ENCODE data around the gene TXNDC5.

Gene TXNDC5

DNA sequence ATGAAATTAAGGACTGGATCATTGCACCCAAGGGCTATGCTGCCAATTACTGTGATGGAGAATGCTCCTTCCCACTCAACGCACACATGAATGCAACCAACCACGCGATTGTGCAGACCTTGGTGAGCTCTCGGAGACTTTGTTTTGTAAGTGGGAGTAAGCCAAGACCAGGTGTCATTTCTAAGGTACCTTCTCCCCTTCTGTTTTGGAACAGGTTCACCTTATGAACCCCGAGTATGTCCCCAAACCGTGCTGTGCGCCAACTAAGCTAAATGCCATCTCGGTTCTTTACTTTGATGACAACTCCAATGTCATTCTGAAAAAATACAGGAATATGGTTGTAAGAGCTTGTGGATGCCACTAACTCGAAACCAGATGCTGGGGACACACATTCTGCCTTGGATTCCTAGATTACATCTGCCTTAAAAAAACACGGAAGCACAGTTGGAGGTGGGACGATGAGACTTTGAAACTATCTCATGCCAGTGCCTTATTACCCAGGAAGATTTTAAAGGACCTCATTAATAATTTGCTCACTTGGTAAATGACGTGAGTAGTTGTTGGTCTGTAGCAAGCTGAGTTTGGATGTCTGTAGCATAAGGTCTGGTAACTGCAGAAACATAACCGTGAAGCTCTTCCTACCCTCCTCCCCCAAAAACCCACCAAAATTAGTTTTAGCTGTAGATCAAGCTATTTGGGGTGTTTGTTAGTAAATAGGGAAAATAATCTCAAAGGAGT, 30.4 kb downstream of the TXNDC5 start:
- H3K9me3 ChIP-seq (ENCODE audit: control insufficient read depth, insufficient read depth, low read length), result no peaks in the 10 kb centered on the region
- no peak overlapping the region for H3K9ac ChIP-seq (ENCODE audit: low read depth, low read length)
- peaks cover 36% of the 10 kb centered on the region for H3K36me3 ChIP-seq (ENCODE audit: insufficient read depth, low read length)

DNA sequence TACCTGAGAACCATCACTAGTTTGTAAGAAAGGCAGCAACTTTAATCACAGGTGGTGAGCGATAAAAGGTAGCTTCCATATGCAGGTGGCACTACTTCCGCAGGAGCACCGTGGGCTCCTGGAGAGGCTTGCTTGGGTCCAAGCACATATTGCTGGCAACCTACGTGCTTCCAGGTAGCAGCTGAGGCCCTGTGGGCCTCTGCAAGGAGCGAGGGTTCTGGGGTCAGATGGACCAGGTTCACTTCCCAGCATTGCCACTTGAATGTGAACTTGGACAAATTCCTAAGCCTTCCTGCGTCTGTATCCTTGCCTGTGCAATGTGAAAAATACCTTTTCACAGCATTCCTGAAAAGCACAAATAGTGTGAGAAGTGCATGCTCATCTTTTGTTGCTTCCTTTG, 31.0 kb downstream of the TXNDC5 start:
- H3K4me1 ChIP-seq (ENCODE audit: insufficient read depth, low read length), result no peaks in the 10 kb centered on the region
- H3K9ac ChIP-seq (ENCODE audit: low read depth, low read length), result no peak overlapping the region
- H3K36me3 ChIP-seq (ENCODE audit: insufficient read depth, low read length), result peaks cover 31% of the 10 kb centered on the region
- H3K9me3 ChIP-seq (ENCODE audit: control insufficient read depth, insufficient read depth, low read length), result no peaks in the 10 kb centered on the region

More for the DNA sequence above, 30.4 kb downstream of the TXNDC5 start:
- H3K4me1 ChIP-seq (ENCODE audit: insufficient read depth, low read length), result no peaks in the 10 kb centered on the region

DNA sequence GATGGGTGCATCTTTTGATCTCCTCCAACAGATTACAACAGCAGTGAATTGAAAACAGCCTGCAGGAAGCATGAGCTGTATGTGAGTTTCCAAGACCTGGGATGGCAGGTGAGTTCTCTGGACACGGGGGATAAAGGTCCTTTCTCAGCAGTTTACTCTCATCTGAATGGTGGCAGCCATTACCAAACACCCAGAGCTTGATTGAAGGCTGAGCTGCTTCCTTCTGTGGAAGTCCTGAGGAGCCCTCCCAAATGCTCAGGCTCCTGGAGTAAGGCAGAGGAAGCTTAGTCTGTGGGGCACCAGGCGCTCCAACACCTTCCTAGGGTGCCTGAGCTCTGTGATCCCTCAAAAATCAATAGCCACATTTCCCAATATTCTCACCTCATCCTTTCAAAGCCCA, 31.5 kb downstream of the TXNDC5 start:
- no peaks in the 10 kb centered on the region for H3K9me3 ChIP-seq (ENCODE audit: control insufficient read depth, insufficient read depth, low read length)
- H3K36me3 ChIP-seq (ENCODE audit: insufficient read depth, low read length), result peaks cover 29% of the 10 kb centered on the region
- H3K9ac ChIP-seq (ENCODE audit: low read depth, low read length), result no peak overlapping the region
- no peaks in the 10 kb centered on the region for H3K4me1 ChIP-seq (ENCODE audit: insufficient read depth, low read length)

DNA sequence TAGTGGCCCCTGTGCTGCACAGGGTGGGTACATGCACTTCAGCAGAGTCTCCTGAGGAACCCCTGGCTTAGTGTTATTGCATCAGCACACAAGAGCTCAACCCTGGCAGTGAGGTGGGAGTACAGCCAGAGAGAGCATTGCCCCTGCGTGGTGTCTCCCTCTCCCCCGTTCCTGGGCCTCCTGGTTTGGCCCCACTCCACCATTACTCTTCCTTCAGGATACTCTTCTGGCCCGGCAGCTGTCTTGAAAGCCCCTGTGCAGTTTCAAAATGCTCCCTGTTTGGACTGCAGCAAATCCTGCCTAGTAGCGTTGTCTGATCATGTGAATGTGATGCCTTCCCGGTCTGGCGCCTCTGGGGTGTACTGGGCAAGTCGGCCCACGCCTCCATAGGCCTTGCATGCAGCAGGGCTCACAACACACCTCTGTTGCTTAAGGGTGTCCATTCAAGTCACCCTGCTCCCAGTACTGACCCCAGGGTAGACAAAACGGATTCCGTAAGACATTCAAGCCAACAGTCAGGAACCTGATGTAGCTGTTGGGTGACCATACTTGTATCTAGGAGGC, 32.1 kb downstream of the TXNDC5 start:
- H3K9ac ChIP-seq (ENCODE audit: low read depth, low read length), result no peak overlapping the region
- H3K36me3 ChIP-seq (ENCODE audit: insufficient read depth, low read length), result peaks cover 23% of the 10 kb centered on the region
- H3K9me3 ChIP-seq (ENCODE audit: control insufficient read depth, insufficient read depth, low read length), result no peaks in the 10 kb centered on the region
- no peaks in the 10 kb centered on the region for H3K4me1 ChIP-seq (ENCODE audit: insufficient read depth, low read length)

DNA sequence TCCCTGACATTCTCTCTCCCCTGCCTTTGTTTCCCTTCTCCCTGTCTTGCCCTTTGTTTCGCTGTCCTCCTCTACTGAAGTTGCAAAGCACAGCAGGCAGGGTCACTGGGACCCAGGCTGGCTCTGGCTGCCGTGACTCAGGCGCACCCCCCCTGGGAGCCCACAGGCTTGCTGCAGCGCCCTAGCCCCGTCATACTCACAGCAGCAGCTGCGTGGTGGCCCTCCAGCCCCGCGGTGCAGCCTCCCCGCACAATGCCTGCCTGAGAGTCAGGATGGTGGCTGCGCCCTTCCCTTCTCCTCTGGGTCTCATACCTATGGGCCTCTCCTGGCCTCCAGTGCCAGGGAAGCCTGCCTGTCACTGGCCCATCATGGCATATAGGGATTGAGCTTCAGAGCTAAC, 41.7 kb downstream of the TXNDC5 start:
- Histone ChIP-seq H3K9ac (ENCODE audit: low read depth, low read length) (no peak overlapping the region), H3K4me1 (ENCODE audit: insufficient read depth, low read length) (no peaks in the 10 kb centered on the region), H3K36me3 (ENCODE audit: insufficient read depth, low read length) (no peaks in the 10 kb centered on the region), H3K9me3 (ENCODE audit: control insufficient read depth, insufficient read depth, low read length) (no peaks in the 10 kb centered on the region)

DNA sequence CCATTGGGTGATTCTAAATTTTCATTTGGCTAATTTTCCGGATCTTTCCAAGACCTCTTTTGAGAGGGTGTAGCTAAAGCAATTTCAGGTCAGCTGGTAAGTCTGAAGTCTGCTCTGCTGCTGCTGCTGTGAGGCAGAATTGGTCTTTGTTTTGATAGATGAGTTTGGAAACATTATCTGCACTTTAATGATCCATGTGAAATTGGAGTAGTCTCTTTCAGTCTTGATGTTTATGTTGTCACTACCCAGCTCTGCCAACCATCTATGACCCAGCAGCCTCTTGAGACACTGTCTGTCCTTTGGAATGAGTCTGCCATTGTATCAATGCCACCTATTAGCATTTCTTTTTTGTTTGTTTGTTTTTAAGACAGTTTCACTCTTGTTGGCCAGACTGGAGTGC, 44.1 kb downstream of the TXNDC5 start:
- H3K9ac ChIP-seq (ENCODE audit: low read depth, low read length), result no peak overlapping the region
- no peaks in the 10 kb centered on the region for H3K9me3 ChIP-seq (ENCODE audit: control insufficient read depth, insufficient read depth, low read length)
- no peaks in the 10 kb centered on the region for H3K4me1 ChIP-seq (ENCODE audit: insufficient read depth, low read length)
- no peaks in the 10 kb centered on the region; the same call in 1 of the 2 replicates for H3K36me3 ChIP-seq (ENCODE audit: insufficient read depth, low read length)

DNA sequence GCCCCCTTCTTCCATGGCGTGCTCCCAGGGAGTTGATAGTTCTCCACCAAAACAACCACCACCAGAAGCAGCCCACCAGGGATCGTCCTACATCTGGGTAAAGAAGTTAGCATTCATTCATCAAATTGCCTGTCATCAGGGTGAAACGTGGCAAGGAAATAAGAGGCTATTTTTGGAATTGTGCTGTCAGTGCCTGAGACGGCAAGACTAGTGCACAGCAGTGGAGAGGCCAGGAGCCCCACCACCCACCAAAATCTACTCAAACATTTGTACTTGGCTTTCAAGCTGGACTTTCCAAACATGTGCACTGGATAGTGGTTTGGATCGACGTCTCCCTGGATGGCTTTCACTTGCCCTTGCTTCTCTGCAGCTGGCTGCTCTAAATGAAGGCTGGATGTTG, 44.8 kb downstream of the TXNDC5 start:
- H3K9me3 ChIP-seq (ENCODE audit: control insufficient read depth, insufficient read depth, low read length), result no peaks in the 10 kb centered on the region
- no peaks in the 10 kb centered on the region for H3K4me1 ChIP-seq (ENCODE audit: insufficient read depth, low read length)
- no peak overlapping the region for H3K9ac ChIP-seq (ENCODE audit: low read depth, low read length)
- H3K36me3 ChIP-seq (ENCODE audit: insufficient read depth, low read length), result no peaks in the 10 kb centered on the region; the same call in 1 of the 2 replicates

DNA sequence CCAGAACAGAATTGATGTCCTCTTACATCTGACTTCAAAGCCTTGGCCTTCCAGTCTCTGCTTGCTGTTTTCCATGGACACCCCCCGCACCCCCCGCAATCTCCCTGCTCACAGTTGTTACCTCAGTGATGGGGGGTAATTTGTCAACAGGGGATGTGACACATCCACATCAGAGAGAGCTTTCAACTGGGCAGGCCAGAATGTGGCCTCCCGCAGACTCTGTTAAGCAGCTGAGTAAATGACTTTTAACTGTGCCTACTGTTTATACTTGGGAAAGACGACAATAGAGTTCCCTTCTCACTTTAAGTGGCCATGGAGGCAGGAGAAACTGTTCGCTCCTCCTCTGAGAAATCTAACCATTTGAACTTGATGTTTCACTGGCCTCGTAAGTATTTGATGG, 51.0 kb downstream of the TXNDC5 start:
- H3K9me3 ChIP-seq (ENCODE audit: control insufficient read depth, insufficient read depth, low read length), result no peaks in the 10 kb centered on the region
- H3K36me3 ChIP-seq (ENCODE audit: insufficient read depth, low read length), result no peaks in the 10 kb centered on the region; the same call in 1 of the 2 replicates
- no peaks in the 10 kb centered on the region for H3K4me1 ChIP-seq (ENCODE audit: insufficient read depth, low read length)
- H3K9ac ChIP-seq (ENCODE audit: low read depth, low read length), result no peak overlapping the region

DNA sequence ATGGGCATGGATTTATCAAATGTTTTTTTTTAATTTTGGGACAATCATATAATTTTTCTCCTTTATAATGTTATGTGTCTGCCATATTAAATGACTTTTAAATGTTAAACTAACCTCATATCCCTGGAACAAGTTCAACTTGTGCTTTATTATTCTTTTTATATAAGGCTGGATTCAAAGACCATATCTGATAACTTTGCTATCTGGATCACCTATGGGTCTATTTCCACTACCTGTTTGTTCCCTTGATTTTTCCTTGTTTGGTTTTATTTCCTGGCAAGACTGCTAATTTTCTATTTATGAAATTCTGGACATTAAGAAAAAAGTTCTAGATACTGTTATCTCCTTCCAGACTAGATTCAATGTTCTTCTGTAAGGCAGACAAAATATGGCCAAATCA, 58.8 kb downstream of the TXNDC5 start:
- Histone ChIP-seq H3K9me3 (ENCODE audit: control insufficient read depth, insufficient read depth, low read length) (no peaks in the 10 kb centered on the region; the same call in 1 of the 2 replicates), H3K9ac (ENCODE audit: low read depth, low read length) (no peak overlapping the region), H3K4me1 (ENCODE audit: insufficient read depth, low read length) (no peaks in the 10 kb centered on the region), H3K36me3 (ENCODE audit: insufficient read depth, low read length) (no peaks in the 10 kb centered on the region)

DNA sequence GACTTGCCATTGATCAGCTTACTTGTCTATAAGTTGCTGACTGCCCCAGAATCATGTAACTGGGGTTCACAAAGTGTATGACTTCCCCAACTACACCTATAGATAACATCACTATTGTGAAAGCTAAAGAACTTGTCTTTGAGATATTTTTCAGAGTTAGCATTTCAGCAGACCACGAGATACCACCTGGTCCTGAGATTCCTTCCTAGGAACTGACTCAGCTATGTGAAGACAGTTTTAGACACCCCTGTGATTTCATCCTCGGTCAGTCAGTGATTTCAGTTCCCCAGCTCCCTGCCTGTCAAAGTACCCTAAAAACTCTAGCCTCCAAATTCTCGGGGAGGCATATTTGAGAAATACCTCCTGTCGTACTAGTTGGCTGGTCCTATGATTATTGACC, 62.4 kb downstream of the TXNDC5 start:
- Histone ChIP-seq H3K4me1 (ENCODE audit: insufficient read depth, low read length) (no peaks in the 10 kb centered on the region), H3K9me3 (ENCODE audit: control insufficient read depth, insufficient read depth, low read length) (no peaks in the 10 kb centered on the region; the same call in 1 of the 2 replicates), H3K9ac (ENCODE audit: low read depth, low read length) (no peak overlapping the region), H3K36me3 (ENCODE audit: insufficient read depth, low read length) (no peaks in the 10 kb centered on the region)

DNA sequence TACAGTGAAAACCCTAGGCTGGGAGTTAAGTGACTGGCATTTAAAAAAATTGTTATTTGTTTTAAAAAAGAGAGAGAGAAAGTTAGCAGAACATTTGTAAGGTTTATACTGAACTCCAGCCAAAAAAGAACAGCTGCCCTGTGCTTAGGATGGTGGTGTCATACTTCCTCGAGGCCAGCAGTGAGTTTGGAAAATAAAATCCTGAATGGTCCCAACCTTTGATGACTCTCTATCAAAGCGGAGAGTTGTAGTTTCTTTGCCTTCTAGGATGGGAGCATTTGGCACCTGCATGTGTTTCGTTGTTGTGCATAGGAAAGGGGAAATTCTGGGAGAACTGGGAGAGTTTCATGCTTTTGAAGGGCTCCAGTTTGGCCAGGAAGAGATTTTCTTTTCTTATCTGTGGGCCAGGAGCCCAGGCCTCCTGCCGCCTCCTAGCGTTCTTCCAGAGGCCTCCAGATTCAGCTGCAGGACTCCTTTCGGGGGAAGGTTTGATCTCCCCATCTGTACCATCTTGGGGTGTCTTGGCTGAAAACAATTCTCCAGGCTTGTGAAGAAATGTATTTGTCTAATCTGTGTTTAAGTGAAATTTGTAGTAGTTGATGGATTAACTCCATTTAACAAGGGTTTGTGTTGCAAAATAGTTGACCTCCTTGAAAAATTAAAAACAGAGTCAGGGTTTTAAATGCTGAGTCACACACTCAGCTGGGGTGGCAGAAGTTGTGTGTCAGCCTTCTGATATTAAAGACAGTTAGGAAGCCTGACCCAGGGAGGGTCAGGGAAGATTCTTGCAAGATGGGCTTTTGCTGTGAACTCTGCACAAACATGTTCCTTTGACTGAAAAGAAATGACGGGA, 63.4 kb downstream of the TXNDC5 start:
- no peaks in the 10 kb centered on the region for H3K4me1 ChIP-seq (ENCODE audit: insufficient read depth, low read length)
- H3K9ac ChIP-seq (ENCODE audit: low read depth, low read length), result no peak overlapping the region
- H3K9me3 ChIP-seq (ENCODE audit: control insufficient read depth, insufficient read depth, low read length), result no peaks in the 10 kb centered on the region; the same call in 1 of the 2 replicates
- no peaks in the 10 kb centered on the region for H3K36me3 ChIP-seq (ENCODE audit: insufficient read depth, low read length)

DNA sequence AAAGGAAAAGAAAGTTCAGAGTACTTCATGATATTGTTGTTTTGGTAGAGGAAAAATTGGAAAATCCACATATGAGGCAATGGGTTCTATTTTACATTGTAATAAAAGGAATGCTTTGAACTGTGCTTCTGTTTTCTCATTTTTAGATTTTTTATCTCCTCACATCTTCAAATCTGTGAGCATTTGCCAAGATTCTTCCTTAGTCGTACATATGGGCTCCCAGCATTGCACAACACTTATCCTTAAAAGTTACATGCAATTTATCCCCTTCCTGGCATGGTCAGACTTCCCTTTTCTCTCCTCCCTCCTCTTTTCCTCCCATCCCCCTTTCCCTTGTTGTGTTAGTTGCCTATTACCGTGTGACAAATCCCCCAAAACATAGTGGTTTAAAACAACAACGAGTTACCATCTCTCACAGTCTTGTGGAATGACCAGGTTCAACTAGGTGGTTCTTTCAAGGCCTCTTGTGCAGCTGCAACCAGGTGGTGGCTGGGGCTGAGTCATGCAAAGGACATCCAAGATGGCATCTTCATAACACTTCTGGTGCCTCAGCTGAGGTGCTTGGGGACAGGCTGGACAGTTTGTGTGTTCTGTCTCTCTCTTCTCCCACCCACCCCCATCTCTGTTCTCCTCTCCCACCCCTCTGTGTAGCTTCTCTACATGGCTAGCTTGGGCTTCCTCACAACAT, 68.7 kb downstream of the TXNDC5 start:
- Histone ChIP-seq H3K36me3 (ENCODE audit: insufficient read depth, low read length) (no peaks in the 10 kb centered on the region), H3K9ac (ENCODE audit: low read depth, low read length) (no peak overlapping the region), H3K9me3 (ENCODE audit: control insufficient read depth, insufficient read depth, low read length) (no peaks in the 10 kb centered on the region), H3K4me1 (ENCODE audit: insufficient read depth, low read length) (no peaks in the 10 kb centered on the region)

DNA sequence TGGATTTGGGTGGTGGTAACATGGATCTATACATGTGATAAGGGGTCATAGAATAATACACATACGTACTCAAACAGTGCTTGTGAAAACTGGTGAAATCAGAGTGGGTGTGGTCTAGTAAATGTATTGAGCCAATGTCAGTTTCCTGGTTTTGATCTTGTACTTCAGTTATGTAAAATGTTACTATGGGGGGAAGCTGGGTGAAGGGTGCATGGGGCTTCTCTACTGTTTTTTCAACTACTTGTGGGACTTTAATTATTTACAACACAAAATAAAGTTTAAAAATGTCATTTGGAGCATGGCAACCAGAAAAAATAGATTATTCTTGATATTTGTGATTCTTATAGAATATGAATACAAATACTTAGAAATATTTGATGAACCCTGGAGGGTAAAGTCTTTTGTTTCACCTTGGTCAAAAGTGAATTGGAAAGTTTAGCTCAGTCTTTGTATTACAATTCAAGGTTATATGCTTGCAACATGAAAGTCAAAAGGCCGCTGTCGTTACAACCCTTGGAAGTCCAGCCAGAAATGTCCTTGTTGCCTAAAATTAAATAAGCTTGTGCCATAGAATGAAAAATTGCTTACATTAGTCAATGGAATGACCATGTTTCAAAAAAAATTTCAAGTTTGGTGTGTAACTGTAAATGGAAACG, 74.1 kb downstream of the TXNDC5 start:
- H3K9me3 ChIP-seq (ENCODE audit: control insufficient read depth, insufficient read depth, low read length), result no peaks in the 10 kb centered on the region
- no peaks in the 10 kb centered on the region for H3K4me1 ChIP-seq (ENCODE audit: insufficient read depth, low read length)
- H3K36me3 ChIP-seq (ENCODE audit: insufficient read depth, low read length), result no peaks in the 10 kb centered on the region

DNA sequence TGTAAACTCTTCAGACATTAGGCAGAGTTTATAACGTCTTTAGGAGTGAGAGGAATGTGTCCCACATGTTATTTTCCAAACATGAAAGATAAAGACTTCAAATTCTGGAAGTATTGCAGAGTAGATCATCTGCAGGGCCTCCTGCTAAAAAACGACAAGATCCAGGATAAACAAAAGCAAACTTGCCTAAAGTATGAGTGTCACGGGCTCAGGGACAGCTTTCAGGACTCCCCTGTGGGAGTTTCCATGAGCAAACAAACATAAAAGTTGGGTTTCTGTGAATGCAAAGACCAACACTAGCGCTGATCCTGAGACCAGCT, 76.9 kb downstream of the TXNDC5 start:
- no peaks in the 10 kb centered on the region for H3K36me3 ChIP-seq (ENCODE audit: insufficient read depth, low read length)
- H3K4me1 ChIP-seq (ENCODE audit: insufficient read depth, low read length), result no peaks in the 10 kb centered on the region
- no peak overlapping the region for H3K9ac ChIP-seq (ENCODE audit: low read depth, low read length)
- H3K9me3 ChIP-seq (ENCODE audit: control insufficient read depth, insufficient read depth, low read length), result no peaks in the 10 kb centered on the region

More for the DNA sequence above, 74.1 kb downstream of the TXNDC5 start:
- no peak overlapping the region for H3K9ac ChIP-seq (ENCODE audit: low read depth, low read length)
